HepG2 (cell line): ENCODE data around the gene RPS6KA3. TPM values are rescaled to one million over a fixed set of nuclear protein-coding genes. Genes with fewer than 3 reads are reported as not detected.

ENCODE experiments used
- AHDC1 ChIP-seq: sonication (generic); formaldehyde crosslinking; IDR thresholded peaks from 2 replicates; pipeline ENCODE4 v1.5.1; 2020; ENCODE audit warnings: mild to moderate bottlenecking, missing genetic modification reagents, borderline replicate concordance
- FOXA1 ChIP-seq, 2 experiments: fragments of 450-650 bp in 1 of 2; sonication (generic) in 1 of 2; formaldehyde crosslinking in 1 of 2; IDR thresholded peaks; 2 replicates each; pipeline versions ENCODE4 v1.4.0 to v1.6.1; 2016 to 2020; ENCODE audit warnings: missing genetic modification reagents in 1 of 2
- HNF4A ChIP-seq: sonication (generic); formaldehyde crosslinking; IDR thresholded peaks from 2 replicates; pipeline ENCODE4 v1.4.0; 2020; ENCODE audit warnings: missing genetic modification reagents
- MED13 ChIP-seq: sonication (generic); formaldehyde crosslinking; IDR thresholded peaks from 2 replicates; pipeline ENCODE4 v1.5.0; 2020; ENCODE audit warnings: missing genetic modification reagents
- PREB ChIP-seq: sonication (generic); formaldehyde crosslinking; IDR thresholded peaks from 2 replicates; pipeline ENCODE4 v1.4.0; 2020; ENCODE audit warnings: missing genetic modification reagents
- TBP ChIP-seq: sonication (generic); formaldehyde crosslinking; IDR thresholded peaks from 2 replicates; pipeline ENCODE4 v1.5.0; 2020; ENCODE audit warnings: missing genetic modification reagents
- ZKSCAN1 ChIP-seq: fragments of 150-350 bp; IDR thresholded peaks from 2 replicates; pipeline ENCODE4 v1.6.1; 2014; ENCODE audit warnings: low read length
- ZNF101 ChIP-seq: sonication (generic); formaldehyde crosslinking; IDR thresholded peaks from 2 replicates; pipeline ENCODE4 v1.4.0; 2020; ENCODE audit warnings: mild to moderate bottlenecking, low read depth, missing genetic modification reagents, borderline replicate concordance
- ZNF235 ChIP-seq: sonication (generic); formaldehyde crosslinking; IDR thresholded peaks from 2 replicates; pipeline ENCODE4 v1.8.1; 2023; ENCODE audit warnings: mild to moderate bottlenecking, missing genetic modification reagents, borderline replicate concordance
- ZNF549 ChIP-seq: sonication (generic); formaldehyde crosslinking; IDR thresholded peaks from 2 replicates; pipeline ENCODE4 v1.5.0; 2020; ENCODE audit warnings: missing genetic modification reagents
- ZNF567 ChIP-seq: sonication (generic); formaldehyde crosslinking; IDR thresholded peaks from 2 replicates; pipeline ENCODE4 v1.8.1; 2023; ENCODE audit warnings: mild to moderate bottlenecking, missing genetic modification reagents, borderline replicate concordance
- ZNF644 ChIP-seq: IDR thresholded peaks from 2 replicates; pipeline ENCODE4 v1.6.1; 2016; ENCODE audit warnings: low read depth
- ZNF713 ChIP-seq: sonication (generic); formaldehyde crosslinking; IDR thresholded peaks from 2 replicates; pipeline ENCODE4 v1.4.0; 2020; ENCODE audit warnings: mild to moderate bottlenecking, missing genetic modification reagents
- polyA plus RNA-seq, 8 experiments: library from polyadenylated mRNA; depleted of rRNA in 3 of 8; stranded (reverse) in 7 of 8; unstranded in 1 of 8; fragments of >200 nt; fragmentation: Illumina TruSeq in 4 of 8; extraction: Trizol in 4 of 8; gene quantifications; 2 replicates each; pipeline versions ENCODE4 v1.2.1 to v1.2.3, GENCODE V29; 2011 to 2016; ENCODE audit warnings: low read depth in 4 of 8, missing spikeins in 1 of 8, mixed read lengths in 1 of 8; ENCODE audit not compliant: insufficient read depth in 1 of 8
- total RNA-seq, 5 experiments: library from RNA; depleted of rRNA; stranded (reverse); fragments of >200 nt; fragmentation: Illumina TruSeq; extraction: Trizol; gene quantifications; 2 replicates each; pipeline ENCODE4 v1.2.3, GENCODE V29; 2016; ENCODE audit warnings: low read depth in 1 of 5
- TF ChIP-seq, protein P1 (sequence below): sonication (generic); formaldehyde crosslinking; IDR thresholded peaks from 2 replicates; pipeline ENCODE4 v1.5.0; 2020; ENCODE audit warnings: missing genetic modification reagents
- TF ChIP-seq, protein P2 (sequence below): sonication (generic); formaldehyde crosslinking; IDR thresholded peaks from 2 replicates; pipeline ENCODE4 v1.8.1; 2023; ENCODE audit warnings: mild to moderate bottlenecking, missing genetic modification reagents, borderline replicate concordance
- TF ChIP-seq, protein P3 (sequence below): sonication (generic); formaldehyde crosslinking; IDR thresholded peaks from 2 replicates; pipeline ENCODE4 v1.4.0; 2020; ENCODE audit warnings: low read depth, missing genetic modification reagents

RPS6KA3 gene
- total and polyA plus RNA-seq, 2 of the 13 experiments (the other 11 are each of a cell fraction or from before 2014, with no cell fraction given) = 314 to 357 TPM

GRCh38 chrX:20306668-20307067 is 40.0 kb upstream of the RPS6KA3 start (continued):
- TF ChIP-seq, protein P1, sequence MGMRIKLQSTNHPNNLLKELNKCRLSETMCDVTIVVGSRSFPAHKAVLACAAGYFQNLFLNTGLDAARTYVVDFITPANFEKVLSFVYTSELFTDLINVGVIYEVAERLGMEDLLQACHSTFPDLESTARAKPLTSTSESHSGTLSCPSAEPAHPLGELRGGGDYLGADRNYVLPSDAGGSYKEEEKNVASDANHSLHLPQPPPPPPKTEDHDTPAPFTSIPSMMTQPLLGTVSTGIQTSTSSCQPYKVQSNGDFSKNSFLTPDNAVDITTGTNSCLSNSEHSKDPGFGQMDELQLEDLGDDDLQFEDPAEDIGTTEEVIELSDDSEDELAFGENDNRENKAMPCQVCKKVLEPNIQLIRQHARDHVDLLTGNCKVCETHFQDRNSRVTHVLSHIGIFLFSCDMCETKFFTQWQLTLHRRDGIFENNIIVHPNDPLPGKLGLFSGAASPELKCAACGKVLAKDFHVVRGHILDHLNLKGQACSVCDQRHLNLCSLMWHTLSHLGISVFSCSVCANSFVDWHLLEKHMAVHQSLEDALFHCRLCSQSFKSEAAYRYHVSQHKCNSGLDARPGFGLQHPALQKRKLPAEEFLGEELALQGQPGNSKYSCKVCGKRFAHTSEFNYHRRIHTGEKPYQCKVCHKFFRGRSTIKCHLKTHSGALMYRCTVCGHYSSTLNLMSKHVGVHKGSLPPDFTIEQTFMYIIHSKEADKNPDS (CRISPR knock-in tag) = no peak
- no peak; the same call in 1 of the 2 replicates for TF ChIP-seq AHDC1 (CRISPR knock-in tag)
- no peak for TF ChIP-seq TBP (CRISPR knock-in tag)
- no peak for TF ChIP-seq ZNF549
- TF ChIP-seq MED13 = no peak
- TF ChIP-seq, protein P2, sequence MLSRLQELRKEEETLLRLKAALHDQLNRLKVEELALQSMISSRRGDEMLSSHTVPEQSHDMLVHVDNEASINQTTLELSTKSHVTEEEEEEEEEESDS = no peak
- no peak for TF ChIP-seq ZNF567
- TF ChIP-seq, protein P3, sequence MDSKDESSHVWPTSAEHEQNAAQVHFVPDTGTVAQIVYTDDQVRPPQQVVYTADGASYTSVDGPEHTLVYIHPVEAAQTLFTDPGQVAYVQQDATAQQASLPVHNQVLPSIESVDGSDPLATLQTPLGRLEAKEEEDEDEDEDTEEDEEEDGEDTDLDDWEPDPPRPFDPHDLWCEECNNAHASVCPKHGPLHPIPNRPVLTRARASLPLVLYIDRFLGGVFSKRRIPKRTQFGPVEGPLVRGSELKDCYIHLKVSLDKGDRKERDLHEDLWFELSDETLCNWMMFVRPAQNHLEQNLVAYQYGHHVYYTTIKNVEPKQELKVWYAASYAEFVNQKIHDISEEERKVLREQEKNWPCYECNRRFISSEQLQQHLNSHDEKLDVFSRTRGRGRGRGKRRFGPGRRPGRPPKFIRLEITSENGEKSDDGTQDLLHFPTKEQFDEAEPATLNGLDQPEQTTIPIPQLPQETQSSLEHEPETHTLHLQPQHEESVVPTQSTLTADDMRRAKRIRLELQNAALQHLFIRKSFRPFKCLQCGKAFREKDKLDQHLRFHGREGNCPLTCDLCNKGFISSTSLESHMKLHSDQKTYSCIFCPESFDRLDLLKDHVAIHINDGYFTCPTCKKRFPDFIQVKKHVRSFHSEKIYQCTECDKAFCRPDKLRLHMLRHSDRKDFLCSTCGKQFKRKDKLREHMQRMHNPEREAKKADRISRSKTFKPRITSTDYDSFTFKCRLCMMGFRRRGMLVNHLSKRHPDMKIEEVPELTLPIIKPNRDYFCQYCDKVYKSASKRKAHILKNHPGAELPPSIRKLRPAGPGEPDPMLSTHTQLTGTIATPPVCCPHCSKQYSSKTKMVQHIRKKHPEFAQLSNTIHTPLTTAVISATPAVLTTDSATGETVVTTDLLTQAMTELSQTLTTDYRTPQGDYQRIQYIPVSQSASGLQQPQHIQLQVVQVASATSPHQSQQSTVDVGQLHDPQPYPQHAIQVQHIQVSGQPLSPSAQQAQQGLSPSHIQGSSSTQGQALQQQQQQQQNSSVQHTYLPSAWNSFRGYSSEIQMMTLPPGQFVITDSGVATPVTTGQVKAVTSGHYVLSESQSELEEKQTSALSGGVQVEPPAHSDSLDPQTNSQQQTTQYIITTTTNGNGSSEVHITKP = no peak
- TF ChIP-seq ZNF101 = no peak
- no peak for TF ChIP-seq FOXA1 (IDR thresholded peaks at IDR 0.05)
- TF ChIP-seq FOXA1 (CRISPR knock-in tag; IDR thresholded peaks at IDR 0.05) = peak; percentile 91
- no peak for TF ChIP-seq PREB (CRISPR knock-in tag)
- TF ChIP-seq ZKSCAN1 = no peak
- no peak for TF ChIP-seq HNF4A (CRISPR knock-in tag)
- TF ChIP-seq ZNF644 (CRISPR knock-in tag) = peak; percentile 86
- no peak for TF ChIP-seq ZNF235
- no peak for TF ChIP-seq ZNF713 (CRISPR knock-in tag)
